NB4 (cell line): ENCODE measurements around the gene CBX4.
A peak's percentile ranks its signal among the peaks of the same experiment; 100 is the strongest.

Source experiments
- CTCF ChIP-seq: IDR thresholded peaks from one replicate; pipeline ENCODE4 v1.5.1; 2012; ENCODE audit warnings: low read depth, low read length
- MAX ChIP-seq: IDR thresholded peaks from 2 replicates; pipeline ENCODE4 v1.6.1; 2011; ENCODE audit warnings: low read depth, low read length
- MYC ChIP-seq: IDR thresholded peaks from 2 replicates; pipeline ENCODE4 v1.6.1; 2011; ENCODE audit warnings: low read depth, low read length
- POLR2A ChIP-seq: IDR thresholded peaks from 2 replicates; pipeline ENCODE4 v1.6.1; 2011; ENCODE audit warnings: mild to moderate bottlenecking; ENCODE audit not compliant: insufficient read length; ENCODE audit errors: extremely low read depth

- TF ChIP-seq CTCF (peak; percentile 21), POLR2A (no peak), MAX (no peak), MYC (no peak)
These were observed 28.0 kb downstream of the CBX4 start for GRCh38 chr17:79811011-79811867.
